PFSK-1 (cell line): ENCODE data around the gene SLX9.

Experiments
- FOXP2 ChIP-seq: optimal IDR thresholded peaks from 2 replicates; pipeline ENCODE3; 2011; ENCODE audit warnings: borderline replicate concordance, control low read depth, inconsistent platforms; ENCODE audit not compliant: insufficient read depth; ENCODE audit errors: extremely low read length, extremely low read depth
- POLR2AphosphoS5 ChIP-seq: IDR thresholded peaks from 2 replicates; pipeline ENCODE4 v1.6.1; 2012; ENCODE audit warnings: low read depth, mild to moderate bottlenecking, control low read depth, low read length, moderate library complexity
- REST ChIP-seq, 2 experiments: IDR thresholded peaks; 2 replicates each; pipeline versions ENCODE4 v1.6.1 to v1.8.0; 2011 to 2012; ENCODE audit warnings: low read depth in 2 of 2, low read length in 2 of 2, control low read depth in 1 of 2, inconsistent platforms in 1 of 2, mild to moderate bottlenecking in 1 of 2, moderate library complexity in 1 of 2; ENCODE audit not compliant: insufficient read depth in 1 of 2
- SIN3A ChIP-seq: IDR thresholded peaks from 2 replicates; pipeline ENCODE4 v1.6.1; 2012; ENCODE audit warnings: mild to moderate bottlenecking, low read length, moderate library complexity, borderline replicate concordance; ENCODE audit not compliant: insufficient read depth
- TAF1 ChIP-seq: IDR thresholded peaks from 2 replicates; pipeline ENCODE4 v1.6.1; 2012; ENCODE audit warnings: low read length, control low read depth, borderline replicate concordance; ENCODE audit not compliant: insufficient read depth

The SLX9 gene

GRCh38 chr21:44901391-44902074 lies 38.3 kb upstream of the SLX9 start:
- no peak for TF ChIP-seq SIN3A
- TF ChIP-seq POLR2AphosphoS5, result no peak

- TF ChIP-seq SIN3A (no peak), POLR2AphosphoS5 (no peak), REST (IDR thresholded peaks at IDR 0.05; ENCODE audit: insufficient read depth in 1 of 2, low read depth in 2 of 2, low read length in 2 of 2) (no peak), FOXP2 (no peak), TAF1 (no peak)
These were observed 37.4 kb upstream of the SLX9 start for GRCh38 chr21:44902268-44903049.

GRCh38 chr21:44903050-44903685 lies 36.7 kb upstream of the SLX9 start:
- TF ChIP-seq TAF1 (no peak), SIN3A (no peak)

GRCh38 chr21:44903689-44904088 lies 36.1 kb upstream of the SLX9 start:
- TF ChIP-seq FOXP2, result no peak
- no peak for TF ChIP-seq POLR2AphosphoS5
- no peak for TF ChIP-seq REST (IDR thresholded peaks at IDR 0.05; ENCODE audit: insufficient read depth in 1 of 2, low read depth in 2 of 2, low read length in 2 of 2)
- TF ChIP-seq SIN3A, result no peak
- TF ChIP-seq TAF1, result no peak

GRCh38 chr21:44904141-44904923 lies 35.5 kb upstream of the SLX9 start:
- TF ChIP-seq SIN3A (no peak), FOXP2 (no peak), POLR2AphosphoS5 (no peak), TAF1 (no peak), REST (IDR thresholded peaks at IDR 0.05; ENCODE audit: insufficient read depth in 1 of 2, low read depth in 2 of 2, low read length in 2 of 2) (no peak)
